Suprapubic skin (tissue), 4 donors: ENCODE data around the gene MAMLD1.

Source experiments
- CTCF ChIP-seq, 2 donors: fragments of 200-600 bp in 1 of 2; fragments of 450-650 bp in 1 of 2; sonication (generic) in 1 of 2; IDR thresholded peaks; one replicate each; pipeline ENCODE4 v1.5.1; 2016 to 2019; ENCODE audit warnings: antibody characterized with exemption in 2 of 2, mild to moderate bottlenecking in 1 of 2, moderate library complexity in 1 of 2
- POLR2A ChIP-seq, 2 donors: fragments of 450-650 bp; IDR thresholded peaks; one replicate each; pipeline ENCODE4 v1.6.1; 2017; ENCODE audit warnings: antibody characterized with exemption in 2 of 2, mild to moderate bottlenecking in 2 of 2, moderate library complexity in 2 of 2
- POLR2AphosphoS5 ChIP-seq, 3 donors: sonication (generic); formaldehyde crosslinking; IDR thresholded peaks; one replicate each; pipeline ENCODE4 v1.6.1; 2017; ENCODE audit warnings: antibody characterized with exemption in 3 of 3

GRCh38 chrX:150405576-150405975, 42.5 kb downstream of the MAMLD1 start:
- TF ChIP-seq CTCF (IDR thresholded peaks at IDR 0.05) (no peak), POLR2AphosphoS5 (IDR thresholded peaks at IDR 0.05) (no peak), POLR2A (IDR thresholded peaks at IDR 0.05) (no peak)
